ENCODE measurements around the gene KRTAP19-6.

DNA sequence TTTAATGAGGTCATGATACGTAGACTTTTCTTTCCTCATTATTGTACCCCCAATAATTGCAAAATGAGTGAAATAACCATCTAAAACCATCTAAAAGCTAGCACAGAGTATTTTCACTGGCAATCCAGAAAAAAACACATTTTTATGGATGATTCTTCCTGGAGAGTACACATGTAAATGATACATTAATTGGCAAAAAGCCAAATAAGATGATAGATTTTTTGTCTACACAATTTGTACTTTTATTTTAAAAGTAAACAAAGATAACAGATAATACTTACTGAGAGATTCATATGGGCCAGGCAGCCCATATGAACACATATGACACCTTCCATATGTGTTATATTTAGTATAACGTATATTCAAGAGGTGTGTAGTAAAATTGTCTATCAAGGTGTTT lies 22.0 kb upstream of the KRTAP19-6 start:
- TF ChIP-seq SPI1 (IDR thresholded peaks at IDR 0.05; ENCODE audit: borderline replicate concordance, insufficient read depth, low read depth, low read length) (no peak), SUZ12 (IDR thresholded peaks at IDR 0.05; ENCODE audit: unreplicated experiment) (no peak), POLR2A (IDR thresholded peaks at IDR 0.05; ENCODE audit: low read depth, low read length) (no peak), ATF7 (IDR thresholded peaks at IDR 0.05; ENCODE audit: low read depth) (no peak), ZNF217 (IDR thresholded peaks at IDR 0.05) (no peak)
- TF ChIP-seq, protein P1, sequence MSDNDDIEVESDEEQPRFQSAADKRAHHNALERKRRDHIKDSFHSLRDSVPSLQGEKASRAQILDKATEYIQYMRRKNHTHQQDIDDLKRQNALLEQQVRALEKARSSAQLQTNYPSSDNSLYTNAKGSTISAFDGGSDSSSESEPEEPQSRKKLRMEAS (IDR thresholded peaks at IDR 0.05; ENCODE audit: low read depth, low read length): no peak
- TF ChIP-seq, protein P2, sequence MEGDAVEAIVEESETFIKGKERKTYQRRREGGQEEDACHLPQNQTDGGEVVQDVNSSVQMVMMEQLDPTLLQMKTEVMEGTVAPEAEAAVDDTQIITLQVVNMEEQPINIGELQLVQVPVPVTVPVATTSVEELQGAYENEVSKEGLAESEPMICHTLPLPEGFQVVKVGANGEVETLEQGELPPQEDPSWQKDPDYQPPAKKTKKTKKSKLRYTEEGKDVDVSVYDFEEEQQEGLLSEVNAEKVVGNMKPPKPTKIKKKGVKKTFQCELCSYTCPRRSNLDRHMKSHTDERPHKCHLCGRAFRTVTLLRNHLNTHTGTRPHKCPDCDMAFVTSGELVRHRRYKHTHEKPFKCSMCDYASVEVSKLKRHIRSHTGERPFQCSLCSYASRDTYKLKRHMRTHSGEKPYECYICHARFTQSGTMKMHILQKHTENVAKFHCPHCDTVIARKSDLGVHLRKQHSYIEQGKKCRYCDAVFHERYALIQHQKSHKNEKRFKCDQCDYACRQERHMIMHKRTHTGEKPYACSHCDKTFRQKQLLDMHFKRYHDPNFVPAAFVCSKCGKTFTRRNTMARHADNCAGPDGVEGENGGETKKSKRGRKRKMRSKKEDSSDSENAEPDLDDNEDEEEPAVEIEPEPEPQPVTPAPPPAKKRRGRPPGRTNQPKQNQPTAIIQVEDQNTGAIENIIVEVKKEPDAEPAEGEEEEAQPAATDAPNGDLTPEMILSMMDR (IDR thresholded peaks at IDR 0.05 in 2 of 3, conservative IDR thresholded peaks at IDR 0.05 in 1 of 3; ENCODE audit: control insufficient read depth in 2 of 3, extremely low read depth in 1 of 3, insufficient read depth in 1 of 3, low read depth in 3 of 3, low read length in 3 of 3): no peak
- TF ChIP-seq, protein P3, sequence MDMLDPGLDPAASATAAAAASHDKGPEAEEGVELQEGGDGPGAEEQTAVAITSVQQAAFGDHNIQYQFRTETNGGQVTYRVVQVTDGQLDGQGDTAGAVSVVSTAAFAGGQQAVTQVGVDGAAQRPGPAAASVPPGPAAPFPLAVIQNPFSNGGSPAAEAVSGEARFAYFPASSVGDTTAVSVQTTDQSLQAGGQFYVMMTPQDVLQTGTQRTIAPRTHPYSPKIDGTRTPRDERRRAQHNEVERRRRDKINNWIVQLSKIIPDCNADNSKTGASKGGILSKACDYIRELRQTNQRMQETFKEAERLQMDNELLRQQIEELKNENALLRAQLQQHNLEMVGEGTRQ (IDR thresholded peaks at IDR 0.05; ENCODE audit: borderline replicate concordance, low read depth, low read length): no peak

Measured in GM12878 (cell line).